A673 (cell line): ENCODE measurements around the gene ERICH6. TPM values are rescaled to one million over a fixed set of nuclear protein-coding genes. Genes with fewer than 3 reads are reported as not detected.
A peak's percentile ranks its signal among the peaks of the same experiment; 100 is the strongest.

Experiments
- BruUV-seq: library from RNA; stranded (reverse); fragments of 400-500 nt; replicated peaks from 2 replicates; lab custom pipeline; 2021; lab: Mats Ljungman, UMichigan
- CTCF ChIA-PET: fragments of 300-600 bp; sonication (Branson Sonifier 250); formaldehyde crosslinking; loops from one replicate; lab custom pipeline; 2022; ENCODE audit warnings: antibody characterized with exemption; lab: Charles Lee
- POLR2A ChIA-PET: fragments of 300-600 bp; sonication (Branson Sonifier 250); formaldehyde crosslinking; loops from one replicate; lab custom pipeline; 2022; ENCODE audit warnings: antibody characterized with exemption; ENCODE audit not compliant: low non-redundant PET; lab: Charles Lee
- DNase-seq: peaks from one replicate; pipeline ENCODE4 v3.0.0-alpha.2; 2015; ENCODE audit warnings: low spot score
- H3K27ac ChIP-seq: fragments of 200-600 bp; sonication (generic); 2 replicates; pipeline ENCODE4 v1.5.1; 2016; ENCODE audit warnings: mixed run types, low read depth, mild to moderate bottlenecking, mixed read lengths, antibody characterized with exemption, low read length; ENCODE audit not compliant: poor library complexity, severe bottlenecking
- H3K27me3 ChIP-seq: fragments of 200-600 bp; sonication (generic); replicated peaks from 2 replicates; pipeline ENCODE4 v1.6.1; 2017; ENCODE audit warnings: mixed run types, low read depth, mild to moderate bottlenecking, mixed read lengths, antibody characterized with exemption, low read length; ENCODE audit not compliant: insufficient read depth, poor library complexity
- H3K36me3 ChIP-seq: fragments of 200-600 bp; sonication (generic); 2 replicates; pipeline ENCODE4 v1.6.1; 2016; ENCODE audit warnings: mixed run types, mild to moderate bottlenecking, mixed read lengths, antibody characterized with exemption, low read length; ENCODE audit not compliant: insufficient read depth, poor library complexity, severe bottlenecking
- H3K4me1 ChIP-seq: fragments of 200-600 bp; sonication (generic); 2 replicates; pipeline ENCODE4 v1.6.1; 2017; ENCODE audit warnings: mixed run types, mild to moderate bottlenecking, mixed read lengths, antibody characterized with exemption, low read length; ENCODE audit not compliant: insufficient read depth, poor library complexity, severe bottlenecking
- H3K4me3 ChIP-seq: fragments of 200-600 bp; sonication (generic); 2 replicates; pipeline ENCODE4 v1.5.1; 2016; ENCODE audit warnings: low read depth, mixed run types, mild to moderate bottlenecking, mixed read lengths, low read length; ENCODE audit not compliant: poor library complexity, severe bottlenecking
- H3K9me3 ChIP-seq: fragments of 200-600 bp; sonication (generic); 2 replicates; pipeline ENCODE4 v1.6.1; 2016; ENCODE audit warnings: mixed run types, low read depth, mild to moderate bottlenecking, mixed read lengths, antibody characterized with exemption, low read length; ENCODE audit not compliant: poor library complexity, severe bottlenecking
- EZH2 ChIP-seq: fragments of 200-600 bp; sonication (generic); IDR thresholded peaks from 2 replicates; pipeline ENCODE4 v1.6.1; 2017; ENCODE audit warnings: borderline replicate concordance, low read depth, mild to moderate bottlenecking, mixed read lengths, antibody characterized with exemption, low read length; ENCODE audit not compliant: poor library complexity, severe bottlenecking
- intact Hi-C: fragments of 100-400 bp; cut with micrococcal nuclease; formaldehyde crosslinking; loops from one replicate; pipeline ENCODE4 v1.10.0; 2022; ENCODE audit not compliant: unreplicated experiment
- total RNA-seq: library from RNA; stranded (reverse); gene quantifications from 2 replicates; pipeline ENCODE4 v1.2.3, GENCODE V29; 2021
- TF ChIP-seq, protein P1 (sequence below): fragments of 300-800, 200-600 bp; sonication (generic); conservative IDR thresholded peaks from 2 replicates; pipeline ENCODE4 v1.5.1; 2017; ENCODE audit warnings: low read depth, mild to moderate bottlenecking, antibody characterized with exemption, low read length, moderate library complexity, mixed read lengths

The ERICH6 gene
- total RNA-seq, 1 experiment from 2014 or later: 0.32 TPM

DNA sequence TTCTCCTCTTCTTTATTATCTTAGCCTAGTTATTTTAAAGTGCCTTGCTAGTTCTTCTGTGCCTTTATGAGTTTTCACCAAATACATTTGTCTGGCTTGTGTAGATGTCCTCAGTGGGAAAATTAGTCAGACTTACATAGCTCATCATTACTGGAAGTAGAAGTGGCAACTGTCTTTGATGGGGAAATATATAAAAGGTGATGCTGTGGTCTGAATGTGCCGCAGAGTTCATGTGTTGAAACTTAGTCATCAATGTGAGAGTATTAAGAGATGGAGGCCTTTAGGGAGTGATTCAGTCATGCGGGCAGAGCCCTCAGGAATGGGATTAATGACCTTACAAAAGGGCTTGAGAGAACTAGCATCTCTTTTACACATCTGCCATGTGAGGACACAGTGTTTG is 6.4 kb upstream of the ERICH6 start:
- Histone ChIP-seq H3K27ac (no peak overlapping the region), H3K4me1 (no peaks in the 10 kb centered on the region), H3K36me3 (no peaks in the 10 kb centered on the region), H3K9me3 (no peaks in the 10 kb centered on the region), H3K27me3 (no peaks in the 10 kb centered on the region), H3K4me3 (no peak overlapping the region)
- POLR2A ChIA-PET: no interaction called here
- no TSS peak for BruUV-seq
- CTCF ChIA-PET: no interaction called here
- no peak for DNase-seq
- intact Hi-C loops: no loop called here
- TF ChIP-seq, protein P1, sequence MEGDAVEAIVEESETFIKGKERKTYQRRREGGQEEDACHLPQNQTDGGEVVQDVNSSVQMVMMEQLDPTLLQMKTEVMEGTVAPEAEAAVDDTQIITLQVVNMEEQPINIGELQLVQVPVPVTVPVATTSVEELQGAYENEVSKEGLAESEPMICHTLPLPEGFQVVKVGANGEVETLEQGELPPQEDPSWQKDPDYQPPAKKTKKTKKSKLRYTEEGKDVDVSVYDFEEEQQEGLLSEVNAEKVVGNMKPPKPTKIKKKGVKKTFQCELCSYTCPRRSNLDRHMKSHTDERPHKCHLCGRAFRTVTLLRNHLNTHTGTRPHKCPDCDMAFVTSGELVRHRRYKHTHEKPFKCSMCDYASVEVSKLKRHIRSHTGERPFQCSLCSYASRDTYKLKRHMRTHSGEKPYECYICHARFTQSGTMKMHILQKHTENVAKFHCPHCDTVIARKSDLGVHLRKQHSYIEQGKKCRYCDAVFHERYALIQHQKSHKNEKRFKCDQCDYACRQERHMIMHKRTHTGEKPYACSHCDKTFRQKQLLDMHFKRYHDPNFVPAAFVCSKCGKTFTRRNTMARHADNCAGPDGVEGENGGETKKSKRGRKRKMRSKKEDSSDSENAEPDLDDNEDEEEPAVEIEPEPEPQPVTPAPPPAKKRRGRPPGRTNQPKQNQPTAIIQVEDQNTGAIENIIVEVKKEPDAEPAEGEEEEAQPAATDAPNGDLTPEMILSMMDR: no peak
- no peak for TF ChIP-seq EZH2

DNA sequence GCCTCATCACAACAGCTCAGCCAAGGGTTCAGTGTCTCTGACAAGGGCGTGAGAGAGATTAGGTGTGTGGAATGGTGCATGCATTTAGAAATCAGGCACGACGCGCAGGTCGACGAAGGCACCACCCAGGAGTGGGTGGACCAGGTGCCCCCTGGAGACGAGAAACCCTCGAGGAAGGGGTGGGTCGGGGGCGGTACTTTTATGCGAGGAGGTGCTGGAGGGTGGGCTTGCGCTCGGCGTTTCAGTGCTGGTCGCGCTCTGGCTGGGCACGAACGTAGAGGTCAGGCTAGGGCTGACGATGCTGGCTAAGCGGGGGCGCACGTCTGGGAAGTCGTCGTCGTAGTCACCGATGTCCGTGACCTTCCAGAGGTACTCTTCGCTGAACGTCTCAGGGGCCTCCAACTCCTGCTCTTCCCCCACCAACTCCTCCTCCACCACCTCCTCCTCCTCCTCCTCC is 393 bp downstream of the ERICH6 start:
- POLR2A ChIA-PET: no interaction called here
- peak overlapping the region; percentile 61 for H3K4me3 ChIP-seq
- no peak for DNase-seq
- H3K27ac ChIP-seq: peak overlapping the region; percentile 10
- intact Hi-C loops: loop anchor here (5.0 kb wide), 1 partner anchor 101 kb away; the partner anchor contains the start of gene SELENOT
- H3K36me3 ChIP-seq: no peaks in the 10 kb centered on the region
- H3K4me1 ChIP-seq: no peaks in the 10 kb centered on the region
- no TSS peak for BruUV-seq
- TF ChIP-seq, protein P1: no peak
- no peak for TF ChIP-seq EZH2
- H3K9me3 ChIP-seq: no peaks in the 10 kb centered on the region
- CTCF ChIA-PET: interaction anchor here (0.6 to 0.7 kb wide), 2 partner anchors 61 to 191 kb away, joined by 4 to 5 read pairs; no protein-coding TSS in a partner anchor
- no peaks in the 10 kb centered on the region for H3K27me3 ChIP-seq

DNA sequence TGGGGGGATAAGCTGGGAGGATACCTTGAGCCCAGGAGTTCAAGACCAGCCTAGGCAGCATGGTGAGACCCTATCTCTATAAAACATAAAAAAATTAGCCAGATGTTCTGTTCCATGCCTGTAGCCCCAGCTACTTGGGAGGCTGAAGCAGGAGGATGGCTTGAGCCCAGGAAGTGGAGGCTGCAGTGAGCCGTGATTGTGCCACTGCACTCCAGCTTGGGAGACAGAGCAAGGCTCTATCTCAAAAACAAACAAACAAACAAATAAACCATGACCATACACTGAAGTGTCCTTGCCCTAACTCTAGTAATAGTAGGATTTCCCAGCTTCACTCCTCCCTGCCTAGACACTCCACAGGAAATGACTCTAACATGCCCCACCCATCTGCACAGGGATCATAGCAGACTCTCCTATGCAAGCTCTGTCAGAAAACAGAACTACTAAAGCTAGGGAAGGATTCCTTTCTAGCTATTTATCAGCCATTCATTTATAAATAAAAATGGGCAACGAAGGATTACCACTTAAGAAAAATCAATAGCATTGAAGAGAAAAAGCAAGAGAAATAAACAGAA is 4.6 kb downstream of the ERICH6 start:
- Histone ChIP-seq H3K4me1 (no peaks in the 10 kb centered on the region), H3K4me3 (no peak overlapping the region), H3K9me3 (no peaks in the 10 kb centered on the region), H3K27ac (no peak overlapping the region), H3K36me3 (no peaks in the 10 kb centered on the region), H3K27me3 (no peaks in the 10 kb centered on the region)
- ChIA-PET POLR2A (no interaction called here), CTCF (no interaction called here)
- DNase-seq: peak; percentile 24
- intact Hi-C loops: no loop called here
- TF ChIP-seq, protein P1: no peak
- TF ChIP-seq EZH2: no peak
- no TSS peak for BruUV-seq
